ENCODE measurements around the gene SPARC.
"Not testable (repeated sequence)": the region's sequence is repeated elsewhere in the genome, so short reads cannot be mapped to it uniquely, and the experiment has no call there.

Gene SPARC

GRCh38 chr5:151700296-151700695 lies 13.6 kb upstream of the SPARC start:
- DNase-seq, result peak; percentile 5

GRCh38 chr5:151699071-151699901 lies 12.6 kb upstream of the SPARC start:
- peak; percentile 96 for DNase-seq

- DNase-seq, result not testable (repeated sequence)
Measured at GRCh38 chr5:151698081-151698480, 11.4 kb upstream of the SPARC start.

GRCh38 chr5:151697452-151697851 lies 10.7 kb upstream of the SPARC start:
- peak; percentile 39 for DNase-seq

- peak; percentile 96 for DNase-seq
Measured at GRCh38 chr5:151696470-151697061, 9.9 kb upstream of the SPARC start.

GRCh38 chr5:151695464-151695863 lies 8.7 kb upstream of the SPARC start:
- DNase-seq, result no peak

- peak; percentile 68 for DNase-seq
Measured at GRCh38 chr5:151694035-151694485, 7.3 kb upstream of the SPARC start.

GRCh38 chr5:151692312-151692711 lies 5.6 kb upstream of the SPARC start:
- DNase-seq, result no peak

- DNase-seq, result no peak
Measured at GRCh38 chr5:151691706-151692105, 5.0 kb upstream of the SPARC start.

- not testable (repeated sequence) for DNase-seq
Measured at GRCh38 chr5:151689591-151689990, 2.9 kb upstream of the SPARC start.

GRCh38 chr5:151688436-151688835 lies 1.7 kb upstream of the SPARC start:
- DNase-seq, result no peak

GRCh38 chr5:151685749-151686673 lies 704 bp downstream of the SPARC start:
- DNase-seq, result peak; percentile 59

GRCh38 chr5:151684690-151685361 lies 1.9 kb downstream of the SPARC start:
- peak; percentile 93 for DNase-seq

GRCh38 chr5:151683986-151684588 lies 2.6 kb downstream of the SPARC start:
- DNase-seq, result no peak

GRCh38 chr5:151683444-151683843 lies 3.3 kb downstream of the SPARC start:
- no peak for DNase-seq

- peak; percentile 67 for DNase-seq
Measured at GRCh38 chr5:151682751-151683331, 3.9 kb downstream of the SPARC start.

GRCh38 chr5:151682240-151682639 lies 4.5 kb downstream of the SPARC start:
- no peak for DNase-seq

- DNase-seq, result no peak
Measured at GRCh38 chr5:151680944-151681427, 5.7 kb downstream of the SPARC start.

GRCh38 chr5:151680156-151680505 lies 6.6 kb downstream of the SPARC start:
- not testable (repeated sequence) for DNase-seq

GRCh38 chr5:151679421-151680155 lies 7.1 kb downstream of the SPARC start:
- DNase-seq, result no peak

GRCh38 chr5:151678713-151679112 lies 8.0 kb downstream of the SPARC start:
- no peak for DNase-seq

Data from femur (tissue), 1 donor.